GM19328 (cell line): ENCODE data around the gene DOCK10.
A peak's percentile ranks its signal among the peaks of the same experiment; 100 is the strongest.

Experiments
- ATAC-seq: cut with Tn5 transposase; IDR thresholded peaks from one replicate; pipeline ENCODE4 v1.9.1; 2021; ENCODE audit warnings: mild to moderate bottlenecking, moderate library complexity; ENCODE audit not compliant: unreplicated experiment

Gene DOCK10

DNA sequence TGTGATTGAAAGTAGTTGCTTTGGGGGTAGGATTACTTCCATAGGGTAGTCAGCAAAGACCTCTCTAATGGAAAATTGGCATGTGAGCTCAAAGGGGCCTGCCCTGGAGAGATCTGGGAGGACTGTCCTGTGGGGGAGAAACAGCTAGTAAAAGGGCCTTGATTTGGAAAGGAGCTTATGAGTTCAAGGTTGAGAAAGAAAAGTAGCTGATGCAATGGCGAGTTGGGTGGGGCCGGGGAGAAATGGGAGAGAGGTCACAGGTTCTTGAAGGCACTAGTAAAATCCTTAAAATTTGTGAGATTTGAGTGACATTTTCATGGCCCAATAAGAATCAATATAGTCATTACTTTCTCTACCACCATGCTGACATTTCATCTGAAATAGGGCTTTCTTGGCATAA, 244.1 kb downstream of the DOCK10 start:
- ATAC-seq = no peak

DNA sequence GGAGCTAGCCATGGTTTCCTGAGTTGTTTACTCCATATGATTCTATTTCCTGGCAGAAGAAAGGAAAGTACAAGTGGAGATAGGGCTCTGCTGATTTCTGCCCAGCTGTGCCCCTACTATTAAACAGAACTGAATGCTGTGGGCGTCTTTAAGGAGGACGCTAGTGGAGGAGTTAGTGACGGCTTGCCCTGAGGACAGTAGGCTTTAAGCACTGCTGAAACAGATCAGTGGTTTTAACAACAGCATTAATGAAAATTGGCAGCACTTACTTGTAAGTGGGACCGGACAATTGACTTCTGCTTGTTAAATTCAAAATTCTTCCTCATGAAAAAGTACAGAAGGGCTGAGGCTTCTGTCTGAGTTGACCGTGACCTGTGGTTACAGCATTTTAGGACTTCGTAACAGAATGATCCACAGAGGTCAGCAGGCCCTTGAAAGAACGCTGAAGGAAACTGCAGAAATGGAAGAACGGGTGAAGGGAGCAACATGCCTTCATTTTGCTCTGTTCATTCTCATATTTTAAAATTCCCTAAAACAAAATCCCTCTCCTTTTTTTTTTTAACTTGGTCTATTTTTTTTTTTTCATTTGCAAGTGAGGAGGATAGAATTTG, 245.5 kb downstream of the DOCK10 start:
- no peak for ATAC-seq

DNA sequence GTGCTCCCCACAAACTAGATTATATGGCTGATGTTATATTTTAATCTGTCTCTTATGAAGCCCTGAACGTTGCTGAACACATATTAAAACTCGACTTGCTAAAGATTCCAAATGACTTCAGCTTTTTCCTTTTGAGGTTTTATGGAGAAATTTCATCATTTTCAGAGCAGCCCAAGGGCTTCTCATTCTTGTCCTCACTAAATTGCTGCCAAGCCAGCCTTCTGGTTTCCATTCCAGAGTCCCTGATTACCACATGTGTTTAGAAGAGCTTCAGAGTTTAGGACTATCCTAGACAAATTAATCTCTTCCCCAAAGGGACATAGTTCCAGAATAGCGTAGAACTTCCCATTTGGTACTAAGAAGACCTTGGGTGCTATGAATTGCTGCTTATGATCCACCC, 248.3 kb downstream of the DOCK10 start:
- ATAC-seq = no peak

DNA sequence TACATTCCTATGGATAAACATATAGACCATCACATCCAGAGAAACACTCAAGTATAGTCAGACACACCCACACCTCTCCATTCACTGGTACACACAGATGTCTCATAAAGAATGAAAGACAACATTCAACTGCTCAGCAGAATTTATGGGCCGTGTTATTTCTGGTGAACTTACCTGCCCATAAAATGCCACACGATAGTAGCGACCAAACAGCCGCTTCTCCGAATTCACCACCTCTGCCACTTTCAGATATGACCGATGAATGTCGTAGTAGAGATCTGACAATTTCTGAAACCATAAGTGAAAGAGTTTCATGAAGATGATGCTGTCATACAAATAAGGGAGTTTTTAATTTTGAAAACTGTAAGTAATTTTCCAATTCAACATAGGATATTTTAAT, 255.4 kb downstream of the DOCK10 start:
- ATAC-seq = no peak

DNA sequence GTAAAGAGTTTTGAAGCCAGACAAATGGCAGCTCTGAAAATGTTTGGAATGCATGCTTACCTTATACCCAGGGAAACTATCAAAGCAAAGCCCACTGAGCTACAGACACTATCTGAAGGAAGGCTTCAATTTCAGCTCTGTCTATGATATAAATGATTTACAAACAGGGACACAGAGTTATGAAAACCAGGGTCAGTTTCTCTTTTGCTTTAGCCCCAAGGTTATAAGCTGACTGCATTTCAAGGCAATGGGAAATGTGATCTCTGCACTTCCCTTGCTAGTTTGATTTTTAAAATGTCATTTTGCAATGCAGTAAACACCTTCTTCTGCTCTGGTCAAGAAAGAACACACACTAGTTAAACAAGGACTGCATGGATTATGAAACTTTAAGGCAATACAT, 260.9 kb downstream of the DOCK10 start:
- no peak for ATAC-seq

DNA sequence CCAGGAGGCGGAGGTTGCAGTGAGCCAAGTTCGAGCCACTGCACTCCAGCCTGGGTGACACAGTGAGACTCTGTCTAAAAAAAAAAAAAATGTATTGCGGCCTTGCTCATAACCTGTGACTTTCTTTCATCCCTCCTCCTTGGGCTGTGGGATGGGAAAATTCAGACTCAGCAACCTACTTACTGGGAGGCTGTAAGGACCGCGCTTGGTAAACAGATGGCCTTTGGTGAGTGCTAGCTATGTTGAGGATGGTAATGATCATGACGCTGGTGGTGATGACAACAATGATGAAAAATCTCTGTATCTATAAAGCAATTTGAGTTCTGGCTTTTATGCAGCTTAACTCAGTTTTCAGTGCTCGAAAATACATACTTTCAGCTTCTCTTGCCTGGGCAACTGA, 261.4 kb downstream of the DOCK10 start:
- no peak for ATAC-seq

DNA sequence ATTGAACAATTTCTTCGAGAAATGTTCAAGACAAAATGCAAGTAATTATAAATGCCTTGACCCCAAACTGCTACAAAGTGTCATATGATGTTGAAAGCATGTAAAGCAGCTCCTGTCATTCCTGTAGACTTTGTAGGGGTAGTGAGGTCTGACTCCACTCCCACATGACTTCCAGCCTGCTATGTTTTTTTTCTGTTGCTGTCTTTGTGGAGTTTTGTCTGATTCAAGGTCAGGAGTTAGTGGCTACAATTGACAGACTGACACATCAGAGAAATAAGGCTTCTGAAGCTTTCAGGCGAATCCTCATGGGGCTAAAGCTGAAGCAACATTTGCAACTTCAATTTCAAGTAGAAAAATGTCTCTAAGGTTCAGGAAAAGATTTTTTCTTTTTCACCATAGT, 262.2 kb downstream of the DOCK10 start:
- no peak for ATAC-seq

DNA sequence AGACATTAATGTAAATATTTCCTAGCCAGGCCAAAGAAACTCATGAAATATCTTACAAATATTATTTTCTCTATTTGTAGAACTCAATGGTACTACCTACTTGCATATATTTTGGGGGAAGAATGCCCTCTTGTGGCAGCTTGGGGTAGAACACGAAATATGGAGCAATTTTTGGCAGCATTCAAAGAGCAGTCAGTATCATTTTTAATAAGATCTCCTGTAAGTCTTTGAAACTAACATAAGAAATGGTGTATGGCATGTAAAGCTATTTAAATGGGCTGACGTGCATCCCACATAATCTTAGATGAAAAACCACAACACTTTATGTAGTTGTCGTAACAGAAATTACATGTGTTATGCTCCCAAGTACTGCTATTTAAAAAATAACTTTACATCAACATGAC, 263.8 kb downstream of the DOCK10 start:
- peak; percentile 55 for ATAC-seq

DNA sequence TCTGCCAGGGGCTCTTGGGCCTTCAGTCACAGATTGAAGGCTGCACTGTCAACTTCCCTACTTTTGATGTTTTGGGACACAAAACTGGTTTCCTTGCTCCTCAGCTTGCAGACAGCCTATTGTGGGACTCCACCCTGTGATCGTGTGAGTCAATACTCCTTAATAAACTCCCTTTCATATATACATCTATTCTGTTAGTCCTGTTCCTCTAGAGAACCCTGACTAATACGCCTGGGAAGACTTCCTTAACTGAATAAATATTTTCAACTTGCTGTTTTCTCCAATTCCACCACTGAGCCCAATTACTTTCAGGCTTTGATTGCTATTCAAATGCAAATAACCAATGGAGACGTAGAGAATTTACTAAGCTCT, 264.7 kb downstream of the DOCK10 start:
- ATAC-seq = no peak

DNA sequence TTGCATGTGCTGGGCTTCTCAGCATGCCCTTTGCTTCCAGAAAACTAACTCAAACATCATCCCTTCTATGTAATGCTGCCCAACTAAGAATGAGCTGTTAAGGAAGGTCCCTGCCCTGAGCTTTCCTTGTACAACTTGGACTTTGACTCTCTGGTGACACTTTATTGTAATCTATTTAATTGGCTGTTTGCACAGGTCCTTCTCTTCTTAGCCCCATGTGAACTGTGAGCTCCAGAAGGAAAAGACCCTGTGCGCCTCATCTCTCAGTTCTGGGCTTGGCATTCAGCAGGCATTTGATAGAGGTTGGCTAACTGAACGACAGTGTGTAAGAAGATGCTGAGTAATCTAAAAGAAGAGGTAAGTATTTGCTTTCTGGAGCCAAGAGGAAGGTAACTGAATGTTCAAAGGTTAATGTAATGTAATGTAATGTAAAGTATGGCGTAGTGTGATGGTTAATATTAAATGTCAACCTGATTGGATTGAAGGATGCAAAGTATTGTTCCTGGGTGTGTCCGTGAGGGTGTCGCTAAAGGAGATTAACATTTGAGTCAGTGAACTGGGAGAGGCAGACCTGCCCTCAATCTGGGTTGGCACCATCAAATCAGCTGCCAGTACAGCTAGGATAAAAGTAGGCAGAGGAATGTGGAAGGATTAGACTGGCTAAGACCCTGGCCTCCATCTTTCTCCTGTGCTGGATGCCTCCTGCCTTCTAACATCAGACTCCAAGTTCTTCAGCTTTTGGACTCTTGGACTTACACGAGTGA, 265.3 kb downstream of the DOCK10 start:
- ATAC-seq = no peak

DNA sequence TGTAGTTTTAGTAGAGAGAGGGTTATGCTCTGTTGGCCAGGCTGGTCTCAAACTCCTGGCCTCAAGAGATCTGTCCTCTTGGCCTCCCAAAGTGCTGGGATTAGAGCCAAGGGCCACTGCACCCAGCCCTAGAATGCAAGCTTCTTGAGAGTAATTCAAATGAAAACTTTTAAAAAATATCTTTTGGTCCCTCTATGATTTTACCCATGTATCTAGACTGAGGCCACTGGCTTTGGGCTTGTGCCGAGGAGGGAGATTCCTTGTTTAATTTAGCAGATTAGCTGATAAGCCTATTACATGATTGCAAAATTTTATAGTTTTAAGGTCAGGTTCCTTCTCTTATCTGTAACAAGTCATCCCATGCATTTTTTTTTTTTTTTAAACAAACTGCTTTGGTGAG, 266.6 kb downstream of the DOCK10 start:
- ATAC-seq = no peak

DNA sequence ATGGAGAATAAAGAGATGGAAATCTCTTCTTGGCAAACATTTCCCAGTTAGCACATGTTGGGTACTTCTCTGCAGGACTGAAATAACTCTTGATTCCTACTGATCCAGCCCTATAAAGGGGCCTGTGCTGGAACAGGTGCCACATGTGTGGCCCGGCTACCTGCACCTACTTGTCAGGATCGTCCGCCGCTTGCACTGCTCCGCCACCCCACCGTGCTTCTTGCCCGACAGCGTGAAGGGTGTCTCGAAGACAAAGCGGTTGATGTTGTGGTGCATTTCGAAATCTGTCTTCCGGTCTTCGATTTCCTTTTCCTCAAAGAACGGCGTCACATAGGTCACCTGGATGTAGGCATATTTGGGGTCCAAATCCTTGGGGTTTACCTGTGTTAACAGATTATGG, 267.5 kb downstream of the DOCK10 start:
- ATAC-seq = no peak

DNA sequence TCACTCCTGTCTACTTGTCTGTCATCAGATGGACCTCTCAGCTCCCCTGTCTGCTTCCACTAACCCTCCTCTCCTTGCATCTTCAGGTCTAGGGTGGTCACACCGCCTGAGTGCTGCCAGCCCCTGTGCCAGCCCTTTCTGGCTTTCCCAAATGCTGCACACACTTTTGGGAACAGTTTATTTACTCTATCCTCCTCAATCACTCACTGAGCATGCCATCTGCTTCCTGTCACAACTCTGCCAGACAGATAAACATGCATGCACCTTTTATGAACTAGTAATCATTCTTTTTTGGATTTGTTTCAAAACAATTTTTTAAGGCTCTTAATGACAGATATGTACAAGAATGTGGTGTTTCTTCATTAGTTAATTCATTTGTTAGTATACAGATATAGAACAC, 269.8 kb downstream of the DOCK10 start:
- ATAC-seq = no peak

DNA sequence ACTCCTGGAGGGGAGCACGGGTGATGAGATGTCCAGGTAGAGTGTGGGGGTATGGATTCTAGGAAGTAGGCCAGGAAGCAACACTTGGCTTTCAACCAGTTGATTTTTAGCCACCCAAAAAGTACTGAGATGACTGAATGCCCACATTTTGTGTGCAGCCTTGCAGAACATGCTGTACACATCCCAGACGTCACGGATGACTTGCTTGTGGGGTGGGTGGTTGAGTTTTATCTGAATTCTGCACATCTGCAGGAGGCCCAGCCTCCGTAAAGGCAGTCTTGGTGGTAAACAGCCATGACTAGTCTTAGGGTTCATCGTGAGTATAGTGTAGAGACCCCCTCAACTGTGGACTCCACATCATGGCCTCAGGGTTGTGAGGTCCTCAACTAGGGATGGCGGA, 272.8 kb downstream of the DOCK10 start:
- no peak for ATAC-seq

DNA sequence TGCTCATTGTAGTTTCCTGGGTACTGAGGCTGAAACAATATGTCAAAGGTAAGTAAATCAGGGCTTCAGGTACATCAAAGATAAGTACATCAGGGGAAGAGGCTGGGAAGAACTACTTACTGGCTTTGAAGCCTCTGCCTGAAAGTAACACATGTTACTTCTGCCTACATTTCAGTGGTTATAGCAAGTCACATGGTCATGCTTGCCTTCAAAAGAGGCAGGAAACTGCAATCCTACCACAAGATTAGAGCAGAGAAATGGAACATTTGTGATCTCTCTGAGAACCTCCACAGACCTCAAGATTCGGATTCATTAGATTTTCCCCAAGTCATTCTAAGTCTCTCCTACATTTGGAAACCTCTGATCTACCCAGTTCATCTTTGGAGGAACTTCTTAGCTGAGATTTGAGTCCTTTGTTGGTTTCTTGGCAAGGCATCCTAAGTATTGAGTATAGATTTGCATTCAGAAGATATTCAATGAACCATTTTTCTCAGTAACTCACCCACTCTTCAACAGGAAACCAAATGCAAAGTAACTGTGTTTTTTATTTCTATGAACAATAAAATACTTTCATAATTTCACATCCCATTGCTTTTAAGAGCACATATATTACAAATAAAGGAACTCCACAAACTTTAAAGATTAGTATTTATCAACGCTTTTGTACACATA, 277.6 kb downstream of the DOCK10 start:
- ATAC-seq = peak; percentile 50

DNA sequence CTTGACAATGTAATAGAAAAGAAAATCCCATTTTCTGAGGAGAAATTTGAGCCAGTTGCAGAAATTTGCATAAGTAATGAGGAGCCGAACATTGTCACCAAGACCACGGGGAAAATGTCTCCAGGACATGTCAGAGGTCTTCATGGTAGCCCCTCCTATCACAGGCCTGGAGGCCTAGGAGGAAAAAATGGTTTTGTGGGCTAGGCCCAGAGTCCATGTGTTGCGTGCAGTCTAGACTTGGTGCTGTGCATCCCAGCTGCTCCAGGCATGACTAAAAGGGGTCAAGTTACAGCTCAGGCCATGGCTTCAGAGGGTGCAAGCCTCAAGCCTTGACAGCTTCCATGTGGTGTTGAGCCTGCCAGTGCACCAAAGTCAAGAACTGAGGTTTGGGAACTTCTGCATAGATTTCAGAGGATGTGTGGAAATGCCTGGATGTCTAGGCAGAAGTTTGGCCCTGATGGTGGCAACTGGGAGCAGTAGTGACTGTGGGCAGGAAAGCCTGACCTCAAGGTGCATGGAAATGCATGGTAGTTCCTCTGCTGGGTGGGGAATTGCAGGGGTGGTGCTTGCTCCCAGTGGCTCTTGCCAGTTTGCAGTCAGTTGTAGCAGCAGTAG, 284.2 kb downstream of the DOCK10 start:
- ATAC-seq = no peak

DNA sequence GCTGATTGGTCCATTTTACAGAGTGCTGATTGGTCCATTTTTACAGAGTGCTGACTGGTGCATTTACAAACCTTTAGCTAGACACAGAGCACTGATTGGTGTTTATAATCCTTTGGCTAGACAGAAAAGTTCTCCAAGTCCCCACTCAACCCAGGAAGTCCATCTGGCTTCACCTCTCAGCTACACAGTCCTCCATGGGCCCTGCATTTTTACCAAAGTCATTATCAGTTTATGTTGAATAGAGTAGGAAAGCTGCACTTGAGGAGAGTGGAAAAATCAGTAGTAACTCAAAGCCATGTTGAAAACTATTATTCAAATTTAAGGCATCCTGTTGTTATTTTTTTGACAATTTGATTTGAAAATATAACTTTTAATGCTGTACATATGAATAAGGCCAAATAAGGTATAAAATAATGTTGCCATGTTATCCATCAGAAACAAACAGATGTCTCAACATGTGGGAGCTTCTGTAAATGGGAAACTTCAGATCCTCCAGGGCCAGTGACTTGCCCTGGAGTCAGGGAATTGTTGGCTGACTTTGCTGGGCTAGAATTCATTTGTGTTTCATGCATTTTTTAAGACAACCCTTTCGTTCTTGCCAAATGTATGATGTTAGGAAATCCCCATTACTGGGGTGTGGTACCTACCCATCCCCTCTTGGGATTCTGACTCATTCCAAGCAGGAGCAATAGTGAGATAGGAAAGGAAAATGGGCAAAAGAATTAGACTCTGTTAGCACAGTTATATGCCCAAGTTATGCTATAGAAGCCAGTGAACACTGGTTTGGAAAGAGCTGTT, 288.3 kb downstream of the DOCK10 start:
- ATAC-seq = no peak

DNA sequence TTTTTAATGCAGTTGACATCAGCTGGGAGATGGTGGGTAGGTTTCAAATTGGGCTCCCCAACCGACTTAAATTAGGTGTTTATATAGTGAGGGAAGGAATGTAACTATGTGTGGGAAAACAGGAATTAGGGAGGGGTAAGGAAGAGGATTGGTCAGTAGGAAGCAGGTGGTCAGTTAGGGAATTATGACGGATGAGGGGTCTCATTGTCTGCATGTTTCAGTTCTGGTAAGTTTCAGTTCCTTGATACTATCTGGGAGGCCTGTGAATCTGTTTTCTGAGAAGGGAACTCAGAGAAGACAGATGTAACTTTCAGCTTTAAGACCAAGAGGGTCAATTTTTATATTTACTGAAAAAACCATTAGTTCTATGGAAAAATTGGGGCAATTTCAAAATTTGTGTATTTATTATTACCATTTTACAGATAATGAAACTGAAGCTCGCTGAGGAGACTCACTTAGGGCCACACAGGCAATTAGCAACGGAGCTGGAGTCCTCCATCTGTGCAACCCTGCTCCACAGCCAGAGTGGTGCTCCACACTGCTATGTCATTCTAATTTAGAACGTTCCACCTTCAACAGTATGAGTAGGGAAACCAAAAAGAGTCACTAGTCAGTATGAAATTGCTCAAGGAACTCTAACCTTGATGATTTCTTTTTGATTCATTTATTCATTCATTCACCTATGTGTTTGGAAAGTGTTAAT, 290.1 kb downstream of the DOCK10 start:
- ATAC-seq = peak; percentile 62

DNA sequence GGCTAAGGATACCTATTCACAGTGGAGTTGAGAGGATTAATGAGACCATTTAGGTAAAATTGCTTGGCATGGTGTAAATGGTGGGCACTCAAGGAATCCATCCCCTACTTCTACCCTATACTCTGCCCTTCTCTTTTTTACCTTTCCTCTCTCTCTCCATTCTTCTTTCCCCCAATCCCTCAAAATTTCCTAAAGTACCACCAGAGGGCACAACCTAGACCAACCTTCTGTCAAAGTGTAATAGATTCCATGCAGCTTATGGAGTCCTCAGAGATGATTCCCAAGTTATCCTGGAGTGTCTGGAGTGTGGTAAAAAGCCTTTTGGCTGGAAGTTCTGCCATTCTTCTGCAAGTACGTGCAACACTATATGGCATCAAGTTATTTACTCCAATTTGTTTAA, 293.1 kb downstream of the DOCK10 start:
- no peak for ATAC-seq

DNA sequence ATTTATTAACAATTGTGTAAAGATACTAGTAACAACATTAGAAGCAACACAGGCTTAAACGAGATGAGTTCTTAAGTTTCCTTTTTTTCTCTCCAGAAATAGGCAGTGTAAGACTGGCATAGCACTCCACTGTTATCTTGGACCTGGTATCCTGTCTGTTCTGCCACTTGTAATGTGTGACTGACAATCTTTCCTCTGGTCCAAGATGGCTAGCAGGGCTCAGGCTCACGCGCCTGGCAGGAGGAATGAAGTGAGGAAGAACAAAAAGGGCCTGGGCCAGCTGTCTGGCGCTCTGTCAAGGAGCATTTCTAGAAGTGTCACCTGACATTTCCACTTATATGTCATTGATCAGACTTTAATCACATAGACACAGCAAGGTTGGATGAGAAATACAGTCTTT, 294.5 kb downstream of the DOCK10 start:
- no peak for ATAC-seq

DNA sequence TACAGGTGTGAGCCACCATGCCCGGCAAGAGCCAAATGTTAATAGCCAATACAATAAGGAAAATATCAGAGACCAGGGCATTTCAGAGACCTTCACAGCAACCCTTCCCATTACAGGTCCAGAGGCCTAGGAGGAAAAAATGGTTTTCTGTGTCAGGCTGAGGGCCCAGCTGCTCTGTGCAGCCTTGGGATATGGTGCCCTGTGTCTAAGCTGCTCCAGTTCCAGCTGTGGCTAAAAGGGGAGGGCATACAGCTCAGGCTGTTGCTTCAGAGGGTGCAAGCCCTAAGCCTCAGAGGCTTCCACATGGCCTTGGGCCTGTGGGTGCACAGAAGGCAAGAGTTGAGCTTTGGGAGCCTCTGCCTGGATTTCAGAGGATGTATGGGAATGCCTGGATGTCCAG, 306.0 kb downstream of the DOCK10 start:
- no peak for ATAC-seq
